Sigmoid colon (tissue), 4 donors: ENCODE data around the gene TBX3.

Experiments
- CTCF ChIP-seq, 4 experiments: fragments of 450-650 bp in 3 of 4; fragments of 200-600 bp in 1 of 4; IDR thresholded peaks; one replicate each; pipeline ENCODE4 v1.5.1; 2016 to 2019; ENCODE audit warnings: antibody characterized with exemption in 4 of 4, mild to moderate bottlenecking in 3 of 4, moderate library complexity in 2 of 4
- EP300 ChIP-seq, 4 donors: sonication (generic); formaldehyde crosslinking; IDR thresholded peaks; one replicate each; pipeline ENCODE4 v1.6.1; 2017; ENCODE audit warnings: antibody characterized with exemption in 4 of 4
- POLR2A ChIP-seq, 2 donors: fragments of 450-650 bp; IDR thresholded peaks; one replicate each; pipeline ENCODE4 v1.6.1; 2016; ENCODE audit warnings: antibody characterized with exemption in 2 of 2, mild to moderate bottlenecking in 2 of 2, moderate library complexity in 2 of 2
- POLR2AphosphoS5 ChIP-seq, 4 donors: sonication (generic); formaldehyde crosslinking; IDR thresholded peaks; one replicate each; pipeline ENCODE4 v1.6.1; 2017; ENCODE audit warnings: antibody characterized with exemption in 4 of 4

GRCh38 chr12:114697243-114697716 is 13.3 kb upstream of the TBX3 start:
- TF ChIP-seq CTCF (IDR thresholded peaks at IDR 0.05) (no peak), POLR2AphosphoS5 (IDR thresholded peaks at IDR 0.05) (no peak), EP300 (IDR thresholded peaks at IDR 0.05) (no peak), POLR2A (IDR thresholded peaks at IDR 0.05) (no peak)
